Measurements from ENCODE around the gene TENM4.

TENM4 gene

DNA sequence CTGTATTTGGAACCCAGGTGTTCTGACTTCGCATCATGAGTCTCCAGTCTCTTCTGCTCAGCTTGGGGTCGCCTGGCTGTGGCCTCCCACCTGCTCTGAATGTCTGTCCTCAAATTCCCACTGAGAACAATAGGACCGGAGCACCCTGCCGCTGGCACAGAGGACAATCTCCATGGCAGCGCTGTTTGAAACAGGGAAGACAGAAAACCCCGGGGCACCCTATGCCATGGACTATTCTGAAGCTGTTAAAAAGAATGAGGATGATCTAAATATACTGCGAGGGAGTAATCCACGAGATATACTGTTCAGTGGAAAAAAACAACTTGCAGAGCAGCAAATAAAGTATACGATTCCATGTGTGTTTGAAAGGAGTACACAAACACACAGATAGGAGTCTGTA is 450.6 kb downstream of the TENM4 start:
- no peak overlapping the region for H2BK120ac ChIP-seq (ENCODE audit: low read depth, low read length)
- H3K36me3 ChIP-seq (replicated peaks in 1 of 2; ENCODE audit: control insufficient read depth in 2 of 2, insufficient read depth in 2 of 2, low read length in 2 of 2), result no peaks in the 10 kb centered on the region
- H4K8ac ChIP-seq (ENCODE audit: low read depth, low read length), result no peak overlapping the region
- H3K4ac ChIP-seq (ENCODE audit: low read length), result no peak overlapping the region
- H2BK5ac ChIP-seq (ENCODE audit: low read length), result no peak overlapping the region
- H2BK12ac ChIP-seq (ENCODE audit: low read length), result no peak overlapping the region
- no peak overlapping the region for H3K18ac ChIP-seq (ENCODE audit: low read length)
- no peak overlapping the region for H4K91ac ChIP-seq (ENCODE audit: low read depth, low read length, poor library complexity)
- peaks cover 5 to 7% of the 10 kb centered on the region in 2 donors for H3K4me1 ChIP-seq (ENCODE audit: control insufficient read depth in 2 of 2, insufficient read depth in 1 of 2, low read depth in 1 of 2, low read length in 2 of 2)
- no peaks in the 10 kb centered on the region for H3K79me1 ChIP-seq (ENCODE audit: low read depth, low read length)
- H3K27ac ChIP-seq (replicated peaks; ENCODE audit: low read length), result no peak overlapping the region
- peaks cover 0 to 3% of the 10 kb centered on the region in 2 donors for H3K9me3 ChIP-seq (replicated peaks in 1 of 2; ENCODE audit: control insufficient read depth in 2 of 2, insufficient read depth in 1 of 2, low read depth in 1 of 2, low read length in 2 of 2)
- H3K23ac ChIP-seq (ENCODE audit: low read depth, low read length, poor library complexity), result no peak overlapping the region
- H3K14ac ChIP-seq (ENCODE audit: low read length), result no peak overlapping the region
- no peak overlapping the region for H2AK5ac ChIP-seq (ENCODE audit: low read depth, low read length)
- no peak overlapping the region for H2AFZ ChIP-seq (ENCODE audit: low read length)
- H3K9ac ChIP-seq (ENCODE audit: low read depth, low read length, poor library complexity), result no peak overlapping the region
- no peak overlapping the region for H3K4me2 ChIP-seq (ENCODE audit: insufficient read depth, low read length, poor library complexity, severe bottlenecking)
- H2BK15ac ChIP-seq (ENCODE audit: low read length), result no peak overlapping the region
- H3K4me3 ChIP-seq (ENCODE audit: low read length in 2 of 2), result no peak overlapping the region
- H3K27me3 ChIP-seq (ENCODE audit: control insufficient read depth in 3 of 3, insufficient read depth in 3 of 3, low read depth in 1 of 3, low read length in 3 of 3), result peaks cover 0 to 2% (median 0%) of the 10 kb centered on the region in 3 experiments
- WGBS, 2 donors (ENCODE audit: extremely low coverage in 2 of 2, insufficient read length in 2 of 2, insufficient replicate concordance in 1 of 2), result no CpG with 5 or more reads among the region's 9 CpGs
- no peak for DNase-seq (ENCODE audit: low spot score)

DNA sequence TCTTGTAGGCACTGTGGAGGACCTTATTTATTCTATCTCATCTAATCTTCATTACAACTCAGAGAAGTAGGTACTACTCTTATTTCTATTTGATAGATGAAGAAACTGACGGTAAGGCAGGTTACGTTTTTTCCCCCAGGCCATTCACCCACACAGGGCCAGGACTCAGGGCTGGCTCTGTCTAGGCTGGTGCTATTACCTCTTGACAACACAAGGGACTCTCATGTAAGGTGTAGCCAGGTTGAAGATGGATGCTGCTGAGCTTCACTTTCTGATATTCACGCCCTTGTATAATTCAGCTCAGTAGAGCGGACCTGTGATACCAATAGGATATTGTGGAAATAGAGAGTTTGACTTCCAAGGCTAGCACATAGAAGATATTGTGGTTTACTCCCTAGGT is 453.1 kb downstream of the TENM4 start:
- Histone ChIP-seq H3K23ac (ENCODE audit: low read depth, low read length, poor library complexity) (no peak overlapping the region), H3K14ac (ENCODE audit: low read length) (no peak overlapping the region), H3K4me1 (ENCODE audit: control insufficient read depth in 2 of 2, insufficient read depth in 1 of 2, low read depth in 1 of 2, low read length in 2 of 2) (peaks cover 5 to 7% of the 10 kb centered on the region in 2 donors), H3K4me2 (ENCODE audit: insufficient read depth, low read length, poor library complexity, severe bottlenecking) (no peak overlapping the region), H3K4ac (ENCODE audit: low read length) (no peak overlapping the region), H3K36me3 (replicated peaks in 1 of 2; ENCODE audit: control insufficient read depth in 2 of 2, insufficient read depth in 2 of 2, low read length in 2 of 2) (no peaks in the 10 kb centered on the region), H2AK5ac (ENCODE audit: low read depth, low read length) (no peak overlapping the region), H2BK120ac (ENCODE audit: low read depth, low read length) (no peak overlapping the region), H2BK15ac (ENCODE audit: low read length) (no peak overlapping the region), H3K79me1 (ENCODE audit: low read depth, low read length) (no peaks in the 10 kb centered on the region), H3K27me3 (ENCODE audit: control insufficient read depth in 3 of 3, insufficient read depth in 3 of 3, low read depth in 1 of 3, low read length in 3 of 3) (peaks cover 0 to 2% (median 0%) of the 10 kb centered on the region in 3 experiments), H3K18ac (ENCODE audit: low read length) (no peak overlapping the region), H2BK12ac (ENCODE audit: low read length) (no peak overlapping the region), H2AFZ (ENCODE audit: low read length) (no peak overlapping the region), H3K4me3 (ENCODE audit: low read length in 2 of 2) (no peak overlapping the region), H3K27ac (replicated peaks; ENCODE audit: low read length) (no peak overlapping the region), H3K9ac (ENCODE audit: low read depth, low read length, poor library complexity) (no peak overlapping the region), H4K8ac (ENCODE audit: low read depth, low read length) (no peak overlapping the region), H2BK5ac (ENCODE audit: low read length) (no peak overlapping the region), H4K91ac (ENCODE audit: low read depth, low read length, poor library complexity) (no peak overlapping the region), H3K9me3 (replicated peaks in 1 of 2; ENCODE audit: control insufficient read depth in 2 of 2, insufficient read depth in 1 of 2, low read depth in 1 of 2, low read length in 2 of 2) (peaks cover 0 to under 1% of the 10 kb centered on the region in 2 donors)
- no CpG with 5 or more reads among the region's 4 CpGs for WGBS, 2 donors (ENCODE audit: extremely low coverage in 2 of 2, insufficient read length in 2 of 2, insufficient replicate concordance in 1 of 2)
- no peak for DNase-seq (ENCODE audit: low spot score)

DNA sequence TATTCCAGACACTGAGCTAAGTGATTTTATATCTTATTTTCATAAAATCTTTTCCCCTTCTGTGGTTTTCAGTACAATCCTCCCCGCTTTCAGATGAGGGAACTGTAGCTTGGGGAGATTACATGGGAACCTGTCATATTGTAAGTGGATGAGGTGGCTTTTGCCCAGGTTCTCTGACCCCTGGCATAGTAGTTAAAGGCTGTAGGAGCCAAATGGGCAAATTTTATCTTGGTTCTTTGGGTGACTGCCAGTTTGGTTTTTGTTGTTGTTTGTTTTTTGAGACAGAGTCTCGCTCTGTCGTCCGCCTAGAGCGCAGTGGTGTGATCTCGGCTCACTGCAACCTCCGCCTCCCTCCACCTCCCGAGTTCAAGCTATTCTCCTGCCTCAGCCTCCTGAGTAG is 454.5 kb downstream of the TENM4 start:
- Histone ChIP-seq H4K8ac (ENCODE audit: low read depth, low read length) (no peak overlapping the region), H3K27me3 (ENCODE audit: control insufficient read depth in 3 of 3, insufficient read depth in 3 of 3, low read depth in 1 of 3, low read length in 3 of 3) (peaks cover 0 to 2% (median 0%) of the 10 kb centered on the region in 3 experiments), H2AFZ (ENCODE audit: low read length) (no peak overlapping the region), H3K4me2 (ENCODE audit: insufficient read depth, low read length, poor library complexity, severe bottlenecking) (no peak overlapping the region), H2BK5ac (ENCODE audit: low read length) (no peak overlapping the region), H2BK15ac (ENCODE audit: low read length) (no peak overlapping the region), H3K18ac (ENCODE audit: low read length) (no peak overlapping the region), H3K9ac (ENCODE audit: low read depth, low read length, poor library complexity) (no peak overlapping the region), H3K79me1 (ENCODE audit: low read depth, low read length) (no peaks in the 10 kb centered on the region), H3K4me1 (ENCODE audit: control insufficient read depth in 2 of 2, insufficient read depth in 1 of 2, low read depth in 1 of 2, low read length in 2 of 2) (peaks cover 3 to 5% of the 10 kb centered on the region in 2 donors), H2AK5ac (ENCODE audit: low read depth, low read length) (no peak overlapping the region), H3K4me3 (ENCODE audit: low read length in 2 of 2) (no peak overlapping the region), H2BK120ac (ENCODE audit: low read depth, low read length) (no peak overlapping the region), H3K23ac (ENCODE audit: low read depth, low read length, poor library complexity) (no peak overlapping the region), H3K4ac (ENCODE audit: low read length) (no peak overlapping the region), H4K91ac (ENCODE audit: low read depth, low read length, poor library complexity) (no peak overlapping the region), H3K14ac (ENCODE audit: low read length) (no peak overlapping the region), H2BK12ac (ENCODE audit: low read length) (no peak overlapping the region), H3K36me3 (replicated peaks in 1 of 2; ENCODE audit: control insufficient read depth in 2 of 2, insufficient read depth in 2 of 2, low read length in 2 of 2) (no peaks in the 10 kb centered on the region), H3K27ac (replicated peaks; ENCODE audit: low read length) (no peak overlapping the region), H3K9me3 (replicated peaks in 1 of 2; ENCODE audit: control insufficient read depth in 2 of 2, insufficient read depth in 1 of 2, low read depth in 1 of 2, low read length in 2 of 2) (no peaks in the 10 kb centered on the region)
- no CpG with 5 or more reads among the region's 8 CpGs for WGBS, 2 donors (ENCODE audit: extremely low coverage in 2 of 2, insufficient read length in 2 of 2, insufficient replicate concordance in 1 of 2)
- no peak for DNase-seq (ENCODE audit: low spot score)

DNA sequence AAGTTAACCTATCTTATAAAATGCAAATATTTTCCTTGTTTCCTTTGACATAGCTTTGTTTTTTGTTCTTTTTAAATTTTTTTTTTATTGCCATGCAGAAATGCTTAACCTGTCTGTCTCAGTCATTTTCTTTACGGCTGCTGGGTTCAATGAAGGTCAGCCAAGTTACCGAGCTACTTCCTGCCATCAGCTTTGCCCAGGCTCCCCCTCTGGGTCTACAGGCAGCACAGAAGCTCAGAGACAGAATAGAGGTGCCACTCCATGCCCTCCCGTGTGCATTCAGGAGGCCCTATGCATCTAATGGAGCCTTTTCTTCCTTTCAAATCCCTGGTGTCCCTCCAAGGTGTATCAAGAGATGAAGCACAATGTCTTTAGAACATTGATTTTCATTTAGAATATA is 455.2 kb downstream of the TENM4 start:
- no peak overlapping the region for H3K4me3 ChIP-seq (ENCODE audit: low read length in 2 of 2)
- H2BK12ac ChIP-seq (ENCODE audit: low read length), result no peak overlapping the region
- H3K18ac ChIP-seq (ENCODE audit: low read length), result no peak overlapping the region
- no peak overlapping the region for H2AFZ ChIP-seq (ENCODE audit: low read length)
- H3K9ac ChIP-seq (ENCODE audit: low read depth, low read length, poor library complexity), result no peak overlapping the region
- H3K27ac ChIP-seq (replicated peaks; ENCODE audit: low read length), result no peak overlapping the region
- no peak overlapping the region for H3K4ac ChIP-seq (ENCODE audit: low read length)
- H3K79me1 ChIP-seq (ENCODE audit: low read depth, low read length), result no peaks in the 10 kb centered on the region
- no peak overlapping the region for H4K91ac ChIP-seq (ENCODE audit: low read depth, low read length, poor library complexity)
- no peak overlapping the region for H2BK120ac ChIP-seq (ENCODE audit: low read depth, low read length)
- no peak overlapping the region for H4K8ac ChIP-seq (ENCODE audit: low read depth, low read length)
- no peak overlapping the region for H2BK5ac ChIP-seq (ENCODE audit: low read length)
- DNase-seq (ENCODE audit: low spot score), result no peak
- peaks cover 0 to 2% (median 0%) of the 10 kb centered on the region in 3 experiments for H3K27me3 ChIP-seq (ENCODE audit: control insufficient read depth in 3 of 3, insufficient read depth in 3 of 3, low read depth in 1 of 3, low read length in 3 of 3)
- no peak overlapping the region for H3K14ac ChIP-seq (ENCODE audit: low read length)
- no peak overlapping the region for H2AK5ac ChIP-seq (ENCODE audit: low read depth, low read length)
- H3K4me2 ChIP-seq (ENCODE audit: insufficient read depth, low read length, poor library complexity, severe bottlenecking), result no peak overlapping the region
- no peak overlapping the region for H2BK15ac ChIP-seq (ENCODE audit: low read length)
- no peaks in the 10 kb centered on the region for H3K36me3 ChIP-seq (replicated peaks in 1 of 2; ENCODE audit: control insufficient read depth in 2 of 2, insufficient read depth in 2 of 2, low read length in 2 of 2)
- WGBS, 2 donors (ENCODE audit: extremely low coverage in 2 of 2, insufficient read length in 2 of 2, insufficient replicate concordance in 1 of 2), result no CpG with 5 or more reads among the region's 3 CpGs
- H3K9me3 ChIP-seq (replicated peaks in 1 of 2; ENCODE audit: control insufficient read depth in 2 of 2, insufficient read depth in 1 of 2, low read depth in 1 of 2, low read length in 2 of 2), result no peaks in the 10 kb centered on the region
- H3K23ac ChIP-seq (ENCODE audit: low read depth, low read length, poor library complexity), result no peak overlapping the region
- peaks cover 2 to 5% of the 10 kb centered on the region in 2 donors for H3K4me1 ChIP-seq (ENCODE audit: control insufficient read depth in 2 of 2, insufficient read depth in 1 of 2, low read depth in 1 of 2, low read length in 2 of 2)
